ENCODE results near the gene TCERG1L.

GRCh38 chr10:131059881-131060280 lies 251.6 kb downstream of the TCERG1L start:
- TF ChIP-seq POLR2AphosphoS5 (IDR thresholded peaks at IDR 0.05) (no peak), CTCF (IDR thresholded peaks at IDR 0.05) (no peak), POLR2A (IDR thresholded peaks at IDR 0.05) (no peak)

Data from gastroesophageal sphincter (tissue), 3 donors.